ENCODE results near the gene ITGB1BP2. TPM values are rescaled to one million over a fixed set of nuclear protein-coding genes. Genes with fewer than 3 reads are reported as not detected.
A peak's percentile ranks its signal among the peaks of the same experiment; 100 is the strongest.

The ITGB1BP2 gene
- total and polyA plus RNA-seq, 2 of the 13 experiments (the other 11 are each of a cell fraction or from before 2014, with no cell fraction given): 0.90 to 2.2 TPM

DNA sequence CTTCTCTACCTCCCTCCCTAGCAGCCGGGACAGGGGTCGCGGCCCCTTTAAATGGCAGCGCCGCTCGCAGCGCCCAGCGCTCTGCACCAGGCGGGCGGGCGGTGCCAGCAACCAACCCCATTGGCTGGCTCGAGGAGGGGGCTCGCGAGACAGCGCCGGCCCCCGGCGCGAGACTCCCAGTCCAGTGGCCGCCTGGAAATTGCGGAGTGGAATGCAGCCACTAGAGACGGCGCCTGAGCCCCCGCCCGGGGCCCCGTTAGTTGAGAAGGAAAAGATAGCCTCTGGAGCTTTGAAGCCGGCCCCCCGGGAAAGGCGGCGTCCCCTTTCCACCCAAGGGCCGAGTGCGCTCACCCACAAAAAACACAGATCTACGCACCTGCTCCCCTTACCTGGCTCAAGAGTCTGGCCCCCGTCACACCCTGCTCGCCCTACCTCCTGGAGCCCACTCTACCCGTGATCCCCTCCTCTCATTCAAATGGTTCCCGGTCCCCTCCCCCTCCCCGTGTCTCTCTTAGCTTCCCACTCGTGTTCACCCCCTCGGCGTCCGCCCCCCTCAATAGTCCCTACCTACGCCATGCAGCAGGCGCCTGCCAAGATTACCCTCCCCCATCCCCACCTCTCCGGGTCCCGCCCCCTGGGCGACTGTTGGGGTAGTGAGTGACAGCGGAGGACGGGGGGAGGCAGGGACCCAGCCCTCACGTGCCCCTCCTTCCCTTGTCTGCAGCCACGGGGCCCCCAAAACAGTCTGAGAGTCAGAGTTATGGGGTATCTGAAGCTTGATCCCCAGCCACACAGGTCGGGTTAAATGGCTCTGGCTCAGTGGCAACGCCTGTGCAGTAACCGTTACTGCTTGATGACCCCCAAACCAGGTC, 47.2 kb upstream of the ITGB1BP2 start, which contains the start of gene ZMYM3 (continued):
- TF ChIP-seq ZBTB7B (CRISPR knock-in tag; IDR thresholded peaks at IDR 0.05) (0 out of 2 replicates have a peak, but pooled peaks have one; percentile 42), ZFP82 (CRISPR knock-in tag; IDR thresholded peaks at IDR 0.05; ENCODE audit: borderline replicate concordance) (no peak), NR1H2 (CRISPR knock-in tag; IDR thresholded peaks at IDR 0.05; ENCODE audit: borderline replicate concordance, low read depth) (no peak), SAP130 (CRISPR knock-in tag; IDR thresholded peaks at IDR 0.05; ENCODE audit: low read depth) (peak; percentile 29; the same call in 1 of the 2 replicates), ZNF205 (CRISPR knock-in tag; IDR thresholded peaks at IDR 0.05) (no peak), ATF7-NPFF (CRISPR knock-in tag; IDR thresholded peaks at IDR 0.05; ENCODE audit: low read depth) (no peak), EHMT2 (IDR thresholded peaks at IDR 0.05; ENCODE audit: borderline replicate concordance, low read depth, low read length) (no peak), ZNF777 (CRISPR knock-in tag; IDR thresholded peaks at IDR 0.05) (no peak), DPF2 (CRISPR knock-in tag; IDR thresholded peaks at IDR 0.05; ENCODE audit: borderline replicate concordance, low read depth) (no peak), SRSF9 (IDR thresholded peaks at IDR 0.05; ENCODE audit: borderline replicate concordance, insufficient read depth, low read depth, low read length, poor library complexity, severe bottlenecking) (no peak), ZNF569 (CRISPR knock-in tag; IDR thresholded peaks at IDR 0.05; ENCODE audit: borderline replicate concordance) (no peak), FOXP4 (CRISPR knock-in tag; IDR thresholded peaks at IDR 0.05) (no peak)
- TF ChIP-seq, protein P1, sequence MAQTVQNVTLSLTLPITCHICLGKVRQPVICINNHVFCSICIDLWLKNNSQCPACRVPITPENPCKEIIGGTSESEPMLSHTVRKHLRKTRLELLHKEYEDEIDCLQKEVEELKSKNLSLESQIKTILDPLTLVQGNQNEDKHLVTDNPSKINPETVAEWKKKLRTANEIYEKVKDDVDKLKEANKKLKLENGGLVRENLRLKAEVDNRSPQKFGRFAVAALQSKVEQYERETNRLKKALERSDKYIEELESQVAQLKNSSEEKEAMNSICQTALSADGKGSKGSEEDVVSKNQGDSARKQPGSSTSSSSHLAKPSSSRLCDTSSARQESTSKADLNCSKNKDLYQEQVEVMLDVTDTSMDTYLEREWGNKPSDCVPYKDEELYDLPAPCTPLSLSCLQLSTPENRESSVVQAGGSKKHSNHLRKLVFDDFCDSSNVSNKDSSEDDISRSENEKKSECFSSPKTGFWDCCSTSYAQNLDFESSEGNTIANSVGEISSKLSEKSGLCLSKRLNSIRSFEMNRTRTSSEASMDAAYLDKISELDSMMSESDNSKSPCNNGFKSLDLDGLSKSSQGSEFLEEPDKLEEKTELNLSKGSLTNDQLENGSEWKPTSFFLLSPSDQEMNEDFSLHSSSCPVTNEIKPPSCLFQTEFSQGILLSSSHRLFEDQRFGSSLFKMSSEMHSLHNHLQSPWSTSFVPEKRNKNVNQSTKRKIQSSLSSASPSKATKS (CRISPR knock-in tag; IDR thresholded peaks at IDR 0.05): no peak
- TF ChIP-seq, protein P2, sequence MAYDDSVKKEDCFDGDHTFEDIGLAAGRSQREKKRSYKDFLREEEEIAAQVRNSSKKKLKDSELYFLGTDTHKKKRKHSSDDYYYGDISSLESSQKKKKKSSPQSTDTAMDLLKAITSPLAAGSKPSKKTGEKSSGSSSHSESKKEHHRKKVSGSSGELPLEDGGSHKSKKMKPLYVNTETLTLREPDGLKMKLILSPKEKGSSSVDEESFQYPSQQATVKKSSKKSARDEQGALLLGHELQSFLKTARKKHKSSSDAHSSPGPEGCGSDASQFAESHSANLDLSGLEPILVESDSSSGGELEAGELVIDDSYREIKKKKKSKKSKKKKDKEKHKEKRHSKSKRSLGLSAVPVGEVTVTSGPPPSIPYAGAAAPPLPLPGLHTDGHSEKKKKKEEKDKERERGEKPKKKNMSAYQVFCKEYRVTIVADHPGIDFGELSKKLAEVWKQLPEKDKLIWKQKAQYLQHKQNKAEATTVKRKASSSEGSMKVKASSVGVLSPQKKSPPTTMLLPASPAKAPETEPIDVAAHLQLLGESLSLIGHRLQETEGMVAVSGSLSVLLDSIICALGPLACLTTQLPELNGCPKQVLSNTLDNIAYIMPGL (CRISPR knock-in tag; IDR thresholded peaks at IDR 0.05; ENCODE audit: borderline replicate concordance in 1 of 2, low read depth in 1 of 2): peak in 1 of 2 experiments; percentile 21; a peak in 2 of 4 replicates
- TF ChIP-seq, protein P3, sequence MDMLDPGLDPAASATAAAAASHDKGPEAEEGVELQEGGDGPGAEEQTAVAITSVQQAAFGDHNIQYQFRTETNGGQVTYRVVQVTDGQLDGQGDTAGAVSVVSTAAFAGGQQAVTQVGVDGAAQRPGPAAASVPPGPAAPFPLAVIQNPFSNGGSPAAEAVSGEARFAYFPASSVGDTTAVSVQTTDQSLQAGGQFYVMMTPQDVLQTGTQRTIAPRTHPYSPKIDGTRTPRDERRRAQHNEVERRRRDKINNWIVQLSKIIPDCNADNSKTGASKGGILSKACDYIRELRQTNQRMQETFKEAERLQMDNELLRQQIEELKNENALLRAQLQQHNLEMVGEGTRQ (IDR thresholded peaks at IDR 0.05; ENCODE audit: low read depth, low read length): no peak
- TF ChIP-seq, protein P3 (CRISPR knock-in tag; IDR thresholded peaks at IDR 0.05; ENCODE audit: borderline replicate concordance): no peak; the same call in 1 of the 2 replicates
- TF ChIP-seq, protein P4, sequence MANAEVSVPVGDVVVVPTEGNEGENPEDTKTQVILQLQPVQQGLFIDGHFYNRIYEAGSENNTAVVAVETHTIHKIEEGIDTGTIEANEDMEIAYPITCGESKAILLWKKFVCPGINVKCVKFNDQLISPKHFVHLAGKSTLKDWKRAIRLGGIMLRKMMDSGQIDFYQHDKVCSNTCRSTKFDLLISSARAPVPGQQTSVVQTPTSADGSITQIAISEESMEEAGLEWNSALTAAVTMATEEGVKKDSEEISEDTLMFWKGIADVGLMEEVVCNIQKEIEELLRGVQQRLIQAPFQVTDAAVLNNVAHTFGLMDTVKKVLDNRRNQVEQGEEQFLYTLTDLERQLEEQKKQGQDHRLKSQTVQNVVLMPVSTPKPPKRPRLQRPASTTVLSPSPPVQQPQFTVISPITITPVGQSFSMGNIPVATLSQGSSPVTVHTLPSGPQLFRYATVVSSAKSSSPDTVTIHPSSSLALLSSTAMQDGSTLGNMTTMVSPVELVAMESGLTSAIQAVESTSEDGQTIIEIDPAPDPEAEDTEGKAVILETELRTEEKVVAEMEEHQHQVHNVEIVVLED (CRISPR knock-in tag; IDR thresholded peaks at IDR 0.05; ENCODE audit: borderline replicate concordance): no peak
